ENCODE data around the gene ASCC3. TPM values are rescaled to one million over a fixed set of nuclear protein-coding genes. Genes with fewer than 3 reads are reported as not detected.

ASCC3 gene
- total RNA-seq, result 10 to 100 TPM; 20.3 to 26.8 (median 24.5) TPM

GRCh38 chr6:100880853-100881706 is at the start of gene ASCC3:
TSS of gene ASCC3 (minus strand) at chr6:100881329. CDS start at chr6:100867997, 13,332 bp downstream.
- peak within 1 kb of the TSS; percentile 85 for H3K4me3 ChIP-seq (ENCODE audit: low read depth, poor library complexity, severe bottlenecking)
- peak; percentile 92 to 98 for DNase-seq (ENCODE audit: low spot score in 2 of 2)
- TF ChIP-seq POLR2A (IDR thresholded peaks at IDR 0.05) (no peak), CTCF (IDR thresholded peaks at IDR 0.05) (no peak)
- intact Hi-C loops (cut with DNase I; ENCODE audit: low total_unique reads), result no loop called here
- 0 to 1% methylated on average over 54 to 82 of the region's 83 CpGs for WGBS, 2 donors

GRCh38 chr6:100925749-100926148 is 44.6 kb upstream of the ASCC3 start:
- no peak for TF ChIP-seq CTCF (IDR thresholded peaks at IDR 0.05)
- no peak for TF ChIP-seq POLR2A (IDR thresholded peaks at IDR 0.05)
- WGBS, 2 donors, result 68 to 83% methylated on average over 1 of the region's 1 CpG
- no peak for DNase-seq (ENCODE audit: low spot score in 2 of 2)
- intact Hi-C loops (cut with DNase I; ENCODE audit: low total_unique reads), result no loop called here
- no peak overlapping the region for H3K4me3 ChIP-seq (ENCODE audit: low read depth, poor library complexity, severe bottlenecking)

GRCh38 chr6:100924534-100925227 is 43.6 kb upstream of the ASCC3 start:
- 40 to 58% methylated on average over 9 of the region's 9 CpGs for WGBS, 2 donors

GRCh38 chr6:100923481-100924165 is 42.5 kb upstream of the ASCC3 start:
- no peak for DNase-seq (ENCODE audit: low spot score in 2 of 2)
- intact Hi-C loops (cut with DNase I; ENCODE audit: low total_unique reads), result no loop called here
- no peak for TF ChIP-seq CTCF (IDR thresholded peaks at IDR 0.05)
- 50 to 58% methylated on average over 3 of the region's 3 CpGs for WGBS, 2 donors
- H3K4me3 ChIP-seq (ENCODE audit: low read depth, poor library complexity, severe bottlenecking), result no peak overlapping the region

More at GRCh38 chr6:100924534-100925227, 43.6 kb upstream of the ASCC3 start:
- no peak overlapping the region for H3K4me3 ChIP-seq (ENCODE audit: low read depth, poor library complexity, severe bottlenecking)
- intact Hi-C loops (cut with DNase I; ENCODE audit: low total_unique reads), result no loop called here
- no peak for DNase-seq (ENCODE audit: low spot score in 2 of 2)
- TF ChIP-seq CTCF (IDR thresholded peaks at IDR 0.05) (no peak), POLR2A (IDR thresholded peaks at IDR 0.05) (no peak)

DNA sequence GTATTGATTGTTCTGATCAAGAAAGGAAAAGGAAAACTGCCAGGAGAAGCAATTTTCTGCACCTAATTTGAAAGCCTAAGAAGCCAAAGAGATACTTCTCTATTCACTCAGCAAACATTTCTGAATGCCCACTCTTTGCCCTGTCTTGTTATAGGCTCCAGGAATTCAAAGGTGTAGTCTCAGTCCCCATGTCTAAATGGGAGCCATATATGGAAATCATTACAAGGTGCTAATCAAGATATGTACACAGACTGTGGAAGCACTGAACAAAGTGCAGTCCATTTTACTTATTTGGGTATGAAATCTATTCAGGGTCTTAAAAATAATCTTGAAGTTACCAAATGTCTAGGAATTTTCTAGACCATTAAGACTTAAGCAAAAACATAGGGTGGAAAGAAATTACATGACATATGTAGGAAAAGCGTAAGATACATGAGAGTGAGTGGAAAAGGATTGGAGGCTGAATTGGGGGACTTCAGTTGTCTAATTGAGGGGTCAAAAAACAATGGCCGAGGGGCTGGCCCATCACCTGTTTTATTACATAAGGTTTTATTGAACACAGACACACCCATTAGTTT is 39.0 kb upstream of the ASCC3 start:
- no peak overlapping the region for H3K4me3 ChIP-seq (ENCODE audit: low read depth, poor library complexity, severe bottlenecking)
- TF ChIP-seq CTCF (IDR thresholded peaks at IDR 0.05) (no peak), POLR2A (IDR thresholded peaks at IDR 0.05) (no peak)
- DNase-seq (ENCODE audit: low spot score in 2 of 2), result no peak
- 71 to 84% methylated on average over 2 of the region's 2 CpGs for WGBS, 2 donors
- intact Hi-C loops (cut with DNase I; ENCODE audit: low total_unique reads), result no loop called here

Data from lower leg skin (tissue), 4 donors.